GM19438 (cell line): ENCODE results near the gene GCK.

Experiments used
- ATAC-seq: cut with Tn5 transposase; IDR thresholded peaks from one replicate; pipeline ENCODE4 v1.9.1; 2021; ENCODE audit warnings: low read depth; ENCODE audit not compliant: unreplicated experiment

The GCK gene

GRCh38 chr7:44158096-44158872 lies 31.0 kb downstream of the GCK start:
- no peak for ATAC-seq

DNA sequence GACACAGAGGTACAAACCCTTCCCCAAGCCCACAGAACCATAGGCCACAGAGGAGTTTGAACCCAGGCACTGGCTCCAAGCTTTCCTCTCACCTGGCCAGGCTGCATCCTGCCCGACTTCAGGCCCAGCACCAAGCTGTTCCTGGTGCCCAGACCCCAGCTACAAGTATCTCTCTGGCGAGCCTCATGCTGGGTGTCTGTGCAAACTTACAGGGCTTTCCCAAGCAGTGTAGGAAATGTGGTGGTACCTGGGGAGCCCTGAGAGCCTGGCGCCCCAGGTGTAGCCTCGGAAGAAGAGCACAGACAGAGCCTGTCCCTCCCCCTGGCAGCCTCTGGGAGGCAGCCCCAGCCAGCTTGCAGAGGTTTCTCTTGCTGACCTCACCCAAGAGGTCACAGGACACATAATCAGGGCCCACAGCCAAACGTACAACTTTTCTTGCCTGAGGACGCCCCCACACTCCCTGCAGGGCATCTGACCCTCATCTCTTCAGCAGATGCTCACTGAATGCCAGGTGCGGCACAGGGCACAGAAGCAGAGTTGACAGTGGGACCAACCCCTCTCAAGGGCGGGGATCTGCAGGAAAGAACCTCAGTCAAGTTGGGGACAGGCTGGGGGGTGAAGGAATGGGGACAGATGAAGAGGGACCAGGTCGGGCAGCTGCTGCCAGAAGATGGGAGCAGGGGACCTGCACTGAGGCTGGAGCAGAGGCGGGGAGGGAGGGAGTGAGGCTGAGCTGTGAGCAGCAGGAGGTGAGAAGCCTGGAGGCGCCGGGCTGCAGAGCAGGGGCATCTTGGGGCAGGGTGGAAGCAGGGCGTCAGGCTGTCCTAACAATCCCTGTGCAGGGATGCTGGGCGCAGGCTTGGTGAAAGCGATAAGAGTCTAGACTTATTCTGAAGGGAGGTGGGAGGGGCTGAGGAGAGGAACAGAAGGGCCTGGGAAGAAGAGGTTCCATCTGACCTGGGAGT lies 31.8 kb downstream of the GCK start:
- no peak for ATAC-seq

DNA sequence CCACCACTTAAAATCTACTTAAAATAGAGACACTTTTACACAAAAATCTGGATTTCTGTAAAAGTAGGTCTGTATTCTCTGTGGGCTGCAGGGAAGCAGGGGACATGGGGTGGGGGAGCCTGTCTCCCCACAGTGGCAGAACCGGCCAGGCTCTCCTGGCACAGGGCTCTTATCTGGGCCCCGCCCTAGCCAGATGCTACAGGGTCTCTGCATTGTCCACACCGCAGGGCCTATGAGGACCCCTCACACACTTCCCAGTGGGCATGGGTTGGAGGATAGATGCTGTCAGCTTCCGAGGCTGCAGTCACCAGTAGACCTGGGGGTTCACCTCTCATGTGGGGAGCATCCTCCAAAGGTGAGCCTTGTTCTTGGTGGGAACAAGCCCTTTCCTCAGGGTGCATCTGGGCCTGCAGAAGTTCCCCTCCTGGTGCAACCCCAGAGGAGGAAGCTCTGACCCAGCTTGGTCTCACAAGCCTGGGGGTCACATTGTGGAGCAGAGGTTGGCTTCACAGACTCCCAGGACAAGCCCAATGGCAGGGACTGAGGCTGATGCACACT lies 32.7 kb downstream of the GCK start:
- no peak for ATAC-seq

DNA sequence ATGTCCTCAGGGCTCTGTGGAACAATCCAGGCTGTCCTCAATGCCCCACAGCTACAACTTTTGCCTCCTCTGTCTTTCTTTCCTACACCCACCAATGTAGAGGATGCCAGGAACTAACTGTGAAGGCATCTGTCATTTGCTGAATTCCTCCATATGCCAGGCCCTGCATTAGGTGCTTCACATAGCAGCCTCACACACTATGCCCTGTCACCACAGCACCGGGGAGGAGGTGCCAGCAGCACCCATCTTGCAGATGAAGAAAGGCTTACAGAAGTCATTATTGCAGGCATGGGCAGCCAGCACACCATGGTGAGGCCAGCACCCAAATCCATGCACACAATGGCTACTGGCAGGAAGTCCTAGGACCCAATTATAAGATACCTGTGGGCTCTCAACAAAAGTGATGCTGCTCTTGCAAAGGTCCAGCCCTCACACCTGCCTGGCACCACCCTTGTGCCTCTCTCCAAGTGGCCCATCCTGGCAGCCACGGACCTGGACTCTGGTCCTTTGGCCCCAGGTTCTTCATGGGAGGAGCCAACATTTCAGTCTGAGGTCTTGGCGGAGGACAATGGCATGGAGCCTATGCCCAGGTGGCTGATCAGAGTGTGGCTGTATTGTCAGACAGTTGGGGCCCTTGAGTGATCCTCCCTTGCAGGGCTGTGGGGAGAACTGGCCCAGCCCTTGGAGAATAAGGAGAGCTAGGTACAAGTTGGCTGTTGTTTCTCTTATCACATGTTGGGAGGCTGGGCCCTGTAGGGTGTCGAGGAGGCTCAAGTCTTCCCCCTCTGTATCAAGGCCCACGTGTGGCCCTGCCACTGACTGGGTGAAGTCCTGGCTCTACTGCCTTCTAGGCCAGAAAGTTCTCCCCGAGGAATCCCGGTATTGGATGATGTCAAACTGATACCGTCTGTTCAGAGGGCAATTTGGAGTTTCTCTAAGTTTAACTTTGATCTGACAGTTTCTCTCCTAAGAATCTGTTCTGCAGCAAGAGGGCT lies 33.8 kb downstream of the GCK start:
- ATAC-seq, result no peak

DNA sequence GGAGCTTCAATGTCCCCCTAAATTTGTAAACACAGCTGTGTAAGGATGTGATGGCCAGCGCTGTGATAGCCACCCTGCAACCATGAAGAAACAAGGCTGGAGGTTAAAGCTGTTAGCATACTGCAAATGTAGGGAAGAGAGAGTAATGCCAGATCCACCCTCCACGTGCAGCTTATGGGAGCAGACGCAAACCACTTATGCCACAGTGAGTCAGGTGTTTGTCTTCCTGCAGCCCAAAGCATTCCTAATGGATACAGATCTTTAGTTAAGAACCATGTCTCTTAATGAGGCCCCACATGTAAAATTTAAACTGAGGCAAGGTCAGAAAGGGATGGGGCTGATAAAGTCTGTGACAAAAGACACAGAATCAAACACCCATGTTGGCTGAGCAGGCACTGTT lies 34.5 kb downstream of the GCK start:
- no peak for ATAC-seq

- ATAC-seq, result no peak
These were observed 35.3 kb downstream of the GCK start for GRCh38 chr7:44153948-44154335.

DNA sequence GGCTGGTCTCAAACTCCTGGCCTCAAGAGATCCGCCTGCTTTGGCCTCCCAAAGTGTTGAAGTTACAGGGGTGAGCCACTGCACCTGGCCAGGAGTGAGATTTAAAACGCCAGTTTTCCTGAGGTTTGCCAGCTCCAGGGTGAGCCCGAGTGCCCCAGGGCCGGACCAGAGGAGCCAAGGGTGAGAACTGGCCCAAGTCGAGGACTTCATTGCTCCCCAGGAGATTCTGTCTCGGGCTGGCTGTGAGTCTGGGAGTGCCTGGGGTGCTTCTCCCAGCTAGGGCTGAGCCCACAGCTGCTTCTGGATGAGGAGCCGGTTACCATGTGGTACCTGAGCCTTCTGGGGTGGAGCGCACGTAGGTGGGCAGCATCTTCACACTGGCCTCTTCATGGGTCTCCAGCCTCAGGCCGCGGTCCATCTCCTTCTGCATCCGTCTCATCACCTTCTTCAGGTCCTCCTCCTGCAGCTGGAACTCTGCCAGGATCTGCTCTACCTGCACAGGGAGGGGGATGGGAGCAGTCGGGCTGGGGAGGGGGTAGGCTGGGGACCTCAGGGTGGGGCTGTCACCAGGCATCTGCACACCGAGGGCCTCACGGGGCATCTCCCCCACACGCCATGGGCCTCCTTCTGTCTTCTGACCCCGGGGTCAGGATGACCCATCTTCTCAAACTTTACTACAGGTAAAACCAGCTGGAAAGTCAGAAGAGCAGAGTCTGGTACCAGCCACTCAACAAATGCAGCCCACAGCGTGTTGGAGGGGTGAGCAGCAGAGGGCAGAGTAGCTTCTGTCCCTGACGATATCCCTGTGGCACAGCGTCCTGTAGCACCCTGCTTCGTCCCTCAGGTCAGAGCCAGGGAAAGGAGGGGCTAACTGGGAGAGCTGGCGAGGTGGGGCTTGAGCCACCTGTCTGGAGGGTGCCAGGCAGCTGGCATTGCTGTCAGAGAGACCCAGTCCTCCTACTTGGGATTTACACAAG lies 36.0 kb downstream of the GCK start:
- ATAC-seq, result no peak

GRCh38 chr7:44151956-44152355 lies 37.3 kb downstream of the GCK start:
- ATAC-seq, result no peak

- ATAC-seq, result no peak
These were observed 38.0 kb downstream of the GCK start for GRCh38 chr7:44150966-44151941.

GRCh38 chr7:44150466-44150832 lies 38.8 kb downstream of the GCK start:
- no peak for ATAC-seq

DNA sequence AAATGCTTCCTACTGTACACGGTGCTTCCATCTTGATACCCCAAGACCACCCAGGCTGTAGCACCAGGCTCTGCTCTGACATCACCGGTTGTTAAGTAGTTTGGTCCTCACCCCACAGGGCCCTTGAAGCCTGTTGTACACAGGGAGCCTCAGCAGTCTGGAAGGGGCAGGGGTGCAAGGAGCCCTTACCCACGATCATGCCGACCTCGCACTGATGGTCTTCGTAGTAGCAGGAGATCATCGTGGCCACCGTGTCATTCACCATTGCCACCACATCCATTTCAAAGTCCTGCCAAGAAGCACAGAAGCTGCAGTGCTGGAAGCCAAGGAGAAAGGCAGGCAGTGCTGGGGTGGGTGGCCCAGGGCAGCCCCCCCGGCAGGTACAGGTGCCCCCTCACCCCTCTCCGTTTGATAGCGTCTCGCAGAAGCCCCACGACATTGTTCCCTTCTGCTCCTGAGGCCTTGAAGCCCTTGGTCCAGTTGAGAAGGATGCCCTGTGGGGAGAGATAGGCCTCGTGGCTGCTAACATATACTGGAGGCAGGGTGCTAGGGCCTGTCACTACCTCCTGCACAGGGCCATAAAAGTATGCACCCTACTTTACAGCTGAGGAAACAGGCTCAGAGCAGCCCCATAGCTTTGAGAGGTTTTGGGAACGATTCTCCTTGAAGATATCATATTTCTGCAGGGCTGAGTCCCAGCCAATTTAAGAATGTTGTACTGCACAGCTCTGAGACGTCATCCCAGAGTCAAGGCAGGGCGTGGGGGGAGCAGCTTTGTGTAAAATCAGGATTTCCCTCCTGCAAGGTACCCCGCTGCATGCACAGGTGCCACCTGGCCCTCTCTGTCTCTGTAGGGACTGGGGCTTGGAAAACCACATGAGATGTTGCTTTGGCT lies 39.4 kb downstream of the GCK start:
- no peak for ATAC-seq

GRCh38 chr7:44148961-44149536 lies 40.2 kb downstream of the GCK start:
- ATAC-seq, result no peak

DNA sequence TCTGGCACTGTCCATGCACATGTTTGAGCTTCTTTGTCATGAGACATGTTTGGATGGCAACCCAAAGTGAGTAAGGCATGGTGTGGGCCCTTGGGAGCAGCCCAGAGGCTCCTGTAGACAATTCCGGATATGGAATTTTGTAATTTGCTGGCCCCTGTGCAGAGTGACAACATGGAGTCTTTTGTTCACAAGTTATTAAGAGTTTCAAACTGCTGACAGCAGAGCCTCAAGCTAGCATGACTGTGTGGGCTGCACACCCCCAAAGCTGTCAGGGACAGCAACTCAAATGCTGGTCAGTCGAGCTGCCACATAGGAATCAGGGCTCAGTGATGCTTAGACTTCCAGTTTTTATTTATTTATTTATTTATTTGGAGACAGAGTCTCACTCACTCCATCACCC lies 41.1 kb downstream of the GCK start:
- no peak for ATAC-seq

DNA sequence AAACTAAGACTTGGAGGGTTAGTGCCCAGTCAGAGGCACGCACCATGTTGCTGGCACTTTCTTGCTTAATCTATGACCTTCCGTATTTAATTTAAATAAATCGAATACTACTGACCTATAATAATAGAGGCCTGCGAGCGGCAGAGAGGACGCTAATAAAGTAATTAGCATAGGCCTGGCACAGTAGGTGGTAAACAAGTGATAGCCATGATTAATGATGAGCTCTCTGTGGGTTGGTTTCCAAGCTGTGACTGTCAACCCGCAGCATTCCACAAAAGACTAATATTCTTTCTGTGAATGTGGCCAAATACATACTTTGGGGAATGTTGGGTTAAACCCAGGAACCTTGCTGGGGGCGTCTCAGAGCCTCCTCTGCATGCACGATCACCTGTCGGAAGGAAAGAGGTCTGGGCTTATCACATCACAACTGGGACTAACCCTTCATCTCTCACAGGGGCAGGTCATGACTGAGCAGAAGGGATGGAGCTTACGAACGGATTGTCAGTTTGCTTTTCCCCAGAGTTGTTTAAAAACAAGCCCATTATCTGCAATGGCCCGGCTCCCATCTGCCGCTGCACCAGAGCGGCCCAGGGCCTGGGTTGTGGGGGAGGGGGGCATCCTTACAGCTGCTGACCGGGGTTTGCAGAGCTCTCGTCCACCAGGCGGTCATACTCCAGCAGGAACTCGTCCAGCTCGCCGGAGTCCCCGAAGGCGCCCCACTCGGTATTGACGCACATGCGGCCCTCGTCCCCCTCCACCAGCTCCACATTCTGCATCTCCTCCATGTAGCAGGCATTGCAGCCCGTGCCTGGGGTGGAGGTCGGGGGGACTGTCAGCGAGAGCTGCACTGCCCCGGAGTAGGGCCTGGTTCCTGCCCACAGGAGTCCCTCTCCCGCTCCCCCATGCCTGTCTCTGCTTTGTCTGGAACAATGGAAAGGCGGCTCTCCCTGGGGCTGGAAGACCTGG lies 41.9 kb downstream of the GCK start:
- no peak for ATAC-seq
